ENCODE results near the gene UGT1A7. TPM values are rescaled to one million over a fixed set of nuclear protein-coding genes. Genes with fewer than 3 reads are reported as not detected.
"Not testable (repeated sequence)": the region's sequence is repeated elsewhere in the genome, so short reads cannot be mapped to it uniquely, and the experiment has no call there.

UGT1A7 gene
- total RNA-seq, 1 experiment from 2014 or later = 0.18 TPM

DNA sequence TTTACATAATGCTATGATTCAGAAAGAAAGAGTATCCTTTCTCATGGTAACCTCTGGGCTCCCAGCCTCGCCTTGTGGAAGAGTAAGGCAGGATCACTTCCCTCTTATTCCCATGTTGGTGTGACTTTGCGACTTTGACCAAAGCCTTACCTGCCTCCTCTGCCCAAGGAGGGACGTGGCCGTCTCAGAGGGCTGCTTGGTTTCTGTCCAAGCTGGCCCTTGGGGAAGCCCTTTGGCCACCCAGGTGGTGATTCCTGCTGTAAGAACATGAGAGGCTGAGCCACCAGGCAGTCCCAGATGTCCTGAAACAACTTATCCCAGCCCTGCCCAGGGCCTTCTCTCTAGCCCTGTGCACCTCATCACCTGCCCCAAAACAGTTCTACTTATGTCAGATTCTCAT lies 17.0 kb downstream of the UGT1A7 start:
- Histone ChIP-seq H3K27me3 (replicated peaks; ENCODE audit: control insufficient read depth, insufficient read depth, low read length) (no peaks in the 10 kb centered on the region), H3K36me3 (ENCODE audit: control insufficient read depth, insufficient read depth, low read length) (no peaks in the 10 kb centered on the region), H3K4me3 (ENCODE audit: low read depth, low read length) (no peak overlapping the region), H3K9me3 (no peaks in the 10 kb centered on the region), H3K4me1 (peaks cover 46% of the 10 kb centered on the region)
- no peaks in the 10 kb centered on the region for H3K27me3 Mint-ChIP-seq (ENCODE audit: insufficient read depth, unreplicated experiment)
- intact Hi-C loops (cut with micrococcal nuclease; ENCODE audit: unreplicated experiment) = no loop called here
- BruUV-seq (replicated peaks) = no TSS peak
- H3K9me3 Mint-ChIP-seq (ENCODE audit: unreplicated experiment) = peaks cover 1% of the 10 kb centered on the region
- DNase-seq = no peak
- TF ChIP-seq, protein P1, sequence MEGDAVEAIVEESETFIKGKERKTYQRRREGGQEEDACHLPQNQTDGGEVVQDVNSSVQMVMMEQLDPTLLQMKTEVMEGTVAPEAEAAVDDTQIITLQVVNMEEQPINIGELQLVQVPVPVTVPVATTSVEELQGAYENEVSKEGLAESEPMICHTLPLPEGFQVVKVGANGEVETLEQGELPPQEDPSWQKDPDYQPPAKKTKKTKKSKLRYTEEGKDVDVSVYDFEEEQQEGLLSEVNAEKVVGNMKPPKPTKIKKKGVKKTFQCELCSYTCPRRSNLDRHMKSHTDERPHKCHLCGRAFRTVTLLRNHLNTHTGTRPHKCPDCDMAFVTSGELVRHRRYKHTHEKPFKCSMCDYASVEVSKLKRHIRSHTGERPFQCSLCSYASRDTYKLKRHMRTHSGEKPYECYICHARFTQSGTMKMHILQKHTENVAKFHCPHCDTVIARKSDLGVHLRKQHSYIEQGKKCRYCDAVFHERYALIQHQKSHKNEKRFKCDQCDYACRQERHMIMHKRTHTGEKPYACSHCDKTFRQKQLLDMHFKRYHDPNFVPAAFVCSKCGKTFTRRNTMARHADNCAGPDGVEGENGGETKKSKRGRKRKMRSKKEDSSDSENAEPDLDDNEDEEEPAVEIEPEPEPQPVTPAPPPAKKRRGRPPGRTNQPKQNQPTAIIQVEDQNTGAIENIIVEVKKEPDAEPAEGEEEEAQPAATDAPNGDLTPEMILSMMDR (IDR thresholded peaks at IDR 0.05; ENCODE audit: insufficient read depth in 1 of 2, low read depth in 1 of 2, low read length in 1 of 2, severe bottlenecking in 1 of 2, unreplicated experiment in 1 of 2) = no peak
- H3K36me3 Mint-ChIP-seq (ENCODE audit: insufficient read depth, unreplicated experiment) = peaks cover 10% of the 10 kb centered on the region
- peaks cover 21% of the 10 kb centered on the region for H3K4me1 Mint-ChIP-seq (ENCODE audit: low read depth, unreplicated experiment)
- ChIA-PET CTCF (no interaction called here), POLR2A (no interaction called here)
- peak overlapping the region; percentile 93 for H3K27ac Mint-ChIP-seq (ENCODE audit: unreplicated experiment)
- H3K4me3 Mint-ChIP-seq (ENCODE audit: unreplicated experiment) = peak overlapping the region; percentile 35

DNA sequence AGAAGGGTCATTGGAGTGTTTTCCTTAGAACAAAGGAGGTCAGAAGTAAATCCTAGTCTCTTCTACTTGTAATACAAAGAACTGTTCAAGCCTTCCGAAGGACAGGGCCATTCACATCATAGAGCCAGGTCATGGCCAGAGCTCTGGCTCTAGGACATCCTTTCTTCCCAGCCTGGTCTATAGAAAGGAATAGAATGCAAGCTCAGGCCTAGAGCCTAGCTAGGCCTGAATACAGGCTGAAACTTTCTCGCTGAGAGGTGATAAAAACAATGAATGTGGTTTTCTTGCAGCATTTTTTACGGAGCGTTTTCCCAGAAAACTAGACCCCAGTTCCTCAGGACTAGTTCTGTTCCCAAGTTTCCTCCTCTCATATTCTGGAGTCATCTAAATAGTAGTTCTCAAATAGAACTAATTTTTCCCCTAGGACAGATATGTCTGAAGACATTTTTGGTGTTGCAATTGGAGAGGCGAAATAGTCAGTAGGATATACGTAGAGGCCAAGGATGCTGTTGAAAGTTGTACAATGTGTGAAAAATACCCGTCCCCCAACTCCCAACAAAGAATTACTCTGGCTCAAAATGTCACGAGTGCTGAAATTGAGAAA lies 17.8 kb downstream of the UGT1A7 start:
- POLR2A ChIA-PET = no interaction called here
- CTCF ChIA-PET = no interaction called here
- peaks cover 26% of the 10 kb centered on the region for H3K4me1 Mint-ChIP-seq (ENCODE audit: low read depth, unreplicated experiment)

DNA sequence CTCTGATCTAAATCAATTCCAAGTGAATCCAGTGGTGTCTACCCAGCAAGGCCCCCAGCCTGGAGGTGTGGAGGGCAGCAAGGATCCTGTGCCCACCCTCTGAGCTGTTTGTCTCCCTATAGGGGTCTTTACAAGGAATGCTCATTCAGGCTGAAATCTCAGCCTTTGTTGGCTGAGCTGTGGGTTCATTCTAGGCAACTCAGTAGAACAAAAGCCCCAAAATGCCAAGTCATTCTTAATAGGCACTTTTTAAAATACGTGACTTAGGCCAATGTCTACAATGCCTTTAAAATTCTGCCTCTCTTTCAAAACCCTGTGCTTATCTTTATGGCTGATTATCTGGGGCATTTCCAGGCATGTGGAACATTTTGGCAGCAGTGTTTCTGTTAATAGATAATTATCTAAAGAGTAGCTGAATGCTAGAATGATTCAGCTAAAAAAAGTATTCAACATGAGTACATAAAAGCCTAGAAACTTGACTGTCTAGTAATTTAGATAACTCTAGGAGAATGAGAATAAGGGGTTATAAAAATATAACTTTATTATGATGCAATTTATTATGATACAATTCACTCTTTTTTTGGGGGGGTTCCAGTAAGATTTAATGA lies 18.4 kb downstream of the UGT1A7 start:
- H3K4me3 ChIP-seq (ENCODE audit: low read depth, low read length) = no peak overlapping the region
- H3K4me1 Mint-ChIP-seq (ENCODE audit: low read depth, unreplicated experiment) = peaks cover 27% of the 10 kb centered on the region
- POLR2A ChIA-PET = no interaction called here
- peaks cover 14% of the 10 kb centered on the region for H3K36me3 Mint-ChIP-seq (ENCODE audit: insufficient read depth, unreplicated experiment)
- peaks cover 10% of the 10 kb centered on the region for H3K9me3 Mint-ChIP-seq (ENCODE audit: unreplicated experiment)
- no peaks in the 10 kb centered on the region for H3K36me3 ChIP-seq (ENCODE audit: control insufficient read depth, insufficient read depth, low read length)
- CTCF ChIA-PET = no interaction called here
- H3K27me3 ChIP-seq (replicated peaks; ENCODE audit: control insufficient read depth, insufficient read depth, low read length) = no peaks in the 10 kb centered on the region
- no peaks in the 10 kb centered on the region for H3K27me3 Mint-ChIP-seq (ENCODE audit: insufficient read depth, unreplicated experiment)
- TF ChIP-seq, protein P1 (IDR thresholded peaks at IDR 0.05; ENCODE audit: insufficient read depth in 1 of 2, low read depth in 1 of 2, low read length in 1 of 2, severe bottlenecking in 1 of 2, unreplicated experiment in 1 of 2) = no peak
- DNase-seq = peak; percentile 53 to 66
- peak overlapping the region; percentile 93 for H3K27ac Mint-ChIP-seq (ENCODE audit: unreplicated experiment)
- intact Hi-C loops (cut with micrococcal nuclease; ENCODE audit: unreplicated experiment) = no loop called here
- BruUV-seq (replicated peaks) = no TSS peak
- peaks cover 46% of the 10 kb centered on the region for H3K4me1 ChIP-seq
- H3K9me3 ChIP-seq = no peaks in the 10 kb centered on the region
- H3K4me3 Mint-ChIP-seq (ENCODE audit: unreplicated experiment) = no peak overlapping the region

More for the DNA sequence above, 17.8 kb downstream of the UGT1A7 start:
- TF ChIP-seq, protein P1 (IDR thresholded peaks at IDR 0.05; ENCODE audit: insufficient read depth in 1 of 2, low read depth in 1 of 2, low read length in 1 of 2, severe bottlenecking in 1 of 2, unreplicated experiment in 1 of 2) = no peak
- no peak for DNase-seq
- Histone ChIP-seq H3K9me3 (no peaks in the 10 kb centered on the region), H3K4me1 (peaks cover 46% of the 10 kb centered on the region), H3K4me3 (ENCODE audit: low read depth, low read length) (no peak overlapping the region), H3K36me3 (ENCODE audit: control insufficient read depth, insufficient read depth, low read length) (no peaks in the 10 kb centered on the region), H3K27me3 (replicated peaks; ENCODE audit: control insufficient read depth, insufficient read depth, low read length) (no peaks in the 10 kb centered on the region)
- H3K4me3 Mint-ChIP-seq (ENCODE audit: unreplicated experiment) = peak overlapping the region; percentile 35
- peaks cover 9% of the 10 kb centered on the region for H3K9me3 Mint-ChIP-seq (ENCODE audit: unreplicated experiment)
- BruUV-seq (replicated peaks) = TSS peak; percentile 65
- intact Hi-C loops (cut with micrococcal nuclease; ENCODE audit: unreplicated experiment) = no loop called here
- H3K27ac Mint-ChIP-seq (ENCODE audit: unreplicated experiment) = peak overlapping the region; percentile 93
- H3K27me3 Mint-ChIP-seq (ENCODE audit: insufficient read depth, unreplicated experiment) = no peaks in the 10 kb centered on the region
- peaks cover 14% of the 10 kb centered on the region for H3K36me3 Mint-ChIP-seq (ENCODE audit: insufficient read depth, unreplicated experiment)

DNA sequence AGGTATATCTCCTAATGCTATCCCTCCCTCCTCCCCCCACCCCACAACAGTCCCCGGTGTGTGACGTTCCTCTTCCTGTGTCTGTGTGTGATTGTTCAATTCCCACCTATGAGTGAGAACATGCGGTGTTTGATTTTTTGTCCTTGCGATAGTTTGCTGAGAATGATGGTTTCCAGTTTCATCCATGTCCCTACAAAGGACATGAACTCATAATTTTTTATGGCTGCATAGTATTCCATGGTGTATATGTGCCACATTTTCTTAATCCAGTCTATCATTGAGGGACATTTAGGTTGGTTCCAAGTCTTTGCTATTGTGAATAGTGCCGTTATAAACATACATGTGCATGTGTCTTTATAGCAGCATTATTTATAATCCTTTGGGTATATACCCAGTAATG lies 19.1 kb downstream of the UGT1A7 start:
- H3K4me1 ChIP-seq = peaks cover 46% of the 10 kb centered on the region
- H3K27me3 ChIP-seq (replicated peaks; ENCODE audit: control insufficient read depth, insufficient read depth, low read length); H3K9me3 Mint-ChIP-seq (ENCODE audit: unreplicated experiment); H3K9me3 ChIP-seq; BruUV-seq (replicated peaks); H3K4me3 Mint-ChIP-seq (ENCODE audit: unreplicated experiment); H3K36me3 ChIP-seq (ENCODE audit: control insufficient read depth, insufficient read depth, low read length); CTCF ChIA-PET; intact Hi-C loops (cut with micrococcal nuclease; ENCODE audit: unreplicated experiment); H3K27me3 Mint-ChIP-seq (ENCODE audit: insufficient read depth, unreplicated experiment); DNase-seq; H3K4me3 ChIP-seq (ENCODE audit: low read depth, low read length); POLR2A ChIA-PET: not testable (repeated sequence)
- H3K4me1 Mint-ChIP-seq (ENCODE audit: low read depth, unreplicated experiment) = peaks cover 33% of the 10 kb centered on the region
- peak overlapping the region; percentile 66 for H3K27ac Mint-ChIP-seq (ENCODE audit: unreplicated experiment)
- peaks cover 14% of the 10 kb centered on the region for H3K36me3 Mint-ChIP-seq (ENCODE audit: insufficient read depth, unreplicated experiment)
